ENCODE results near the gene NBDY.

GRCh38 chrX:56826020-56826419 is 97.0 kb downstream of the NBDY start:
- TF ChIP-seq POLR2AphosphoS5 (IDR thresholded peaks at IDR 0.05; ENCODE audit: borderline replicate concordance, low read depth, low read length), result no peak
- TF ChIP-seq EZH2 (IDR thresholded peaks at IDR 0.05), result no peak

All from SK-N-MC (cell line).